Naive B cell (primary cell): Measurements from ENCODE around the gene DPM3. TPM values are rescaled to one million over a fixed set of nuclear protein-coding genes. Genes with fewer than 3 reads are reported as not detected.
"Not testable (repeated sequence)": the region's sequence is repeated elsewhere in the genome, so short reads cannot be mapped to it uniquely, and the experiment has no call there.

Experiments used
- ATAC-seq, 2 donors: fragments of 150-1000 bp; cut with Tn5 transposase; 2 replicates each; pipeline ENCODE4 v1.10.0; 2021; ENCODE audit warnings: low read depth in 2 of 2, mild to moderate bottlenecking in 2 of 2, moderate library complexity in 2 of 2
- DNase-seq: peaks from one replicate; pipeline ENCODE4 v3.0.0; 2022
- H3K27ac Mint-ChIP-seq, 6 donors: one replicate each; pipeline ENCODE4 v1.8.0; 2020 to 2022; ENCODE audit warnings: mild to moderate bottlenecking in 6 of 6, mixed read lengths in 6 of 6, moderate library complexity in 5 of 6, inconsistent platforms in 2 of 6
- H3K27me3 Mint-ChIP-seq, 3 donors: one replicate each; pipeline ENCODE4 v1.8.0; 2021 to 2022; ENCODE audit warnings: mixed read lengths in 3 of 3, mild to moderate bottlenecking in 1 of 3
- H3K36me3 Mint-ChIP-seq, 2 donors: one replicate each; pipeline ENCODE4 v1.8.0; 2020 to 2022; ENCODE audit warnings: mixed read lengths in 2 of 2, inconsistent platforms in 1 of 2, mild to moderate bottlenecking in 1 of 2
- H3K4me1 Mint-ChIP-seq, 3 donors: one replicate each; pipeline ENCODE4 v1.8.0; 2020 to 2022; ENCODE audit warnings: mixed read lengths in 3 of 3, inconsistent platforms in 1 of 3, mild to moderate bottlenecking in 1 of 3, moderate library complexity in 1 of 3
- H3K4me3 Mint-ChIP-seq, 8 donors: one replicate each; pipeline ENCODE4 v1.8.0; 2020 to 2022; ENCODE audit warnings: mild to moderate bottlenecking in 8 of 8, mixed read lengths in 8 of 8, moderate library complexity in 8 of 8, inconsistent platforms in 2 of 8
- H3K9me3 Mint-ChIP-seq, 7 donors: one replicate each; pipeline ENCODE4 v1.8.0; 2020 to 2022; ENCODE audit warnings: mixed read lengths in 7 of 7, mild to moderate bottlenecking in 5 of 7, inconsistent platforms in 2 of 7, moderate library complexity in 1 of 7
- polyA plus RNA-seq, 6 donors: library from polyadenylated mRNA; unstranded; fragments of 300-500 nt; fragmentation: Illumina TruSeq; gene quantifications; one replicate each; pipeline ENCODE4 v1.2.3, GENCODE V29; 2021; ENCODE audit warnings: low read depth in 6 of 6

Gene DPM3
- polyA plus RNA-seq, 6 donors from 2014 or later: 77.4 to 100 (median 90.5) TPM

DNA sequence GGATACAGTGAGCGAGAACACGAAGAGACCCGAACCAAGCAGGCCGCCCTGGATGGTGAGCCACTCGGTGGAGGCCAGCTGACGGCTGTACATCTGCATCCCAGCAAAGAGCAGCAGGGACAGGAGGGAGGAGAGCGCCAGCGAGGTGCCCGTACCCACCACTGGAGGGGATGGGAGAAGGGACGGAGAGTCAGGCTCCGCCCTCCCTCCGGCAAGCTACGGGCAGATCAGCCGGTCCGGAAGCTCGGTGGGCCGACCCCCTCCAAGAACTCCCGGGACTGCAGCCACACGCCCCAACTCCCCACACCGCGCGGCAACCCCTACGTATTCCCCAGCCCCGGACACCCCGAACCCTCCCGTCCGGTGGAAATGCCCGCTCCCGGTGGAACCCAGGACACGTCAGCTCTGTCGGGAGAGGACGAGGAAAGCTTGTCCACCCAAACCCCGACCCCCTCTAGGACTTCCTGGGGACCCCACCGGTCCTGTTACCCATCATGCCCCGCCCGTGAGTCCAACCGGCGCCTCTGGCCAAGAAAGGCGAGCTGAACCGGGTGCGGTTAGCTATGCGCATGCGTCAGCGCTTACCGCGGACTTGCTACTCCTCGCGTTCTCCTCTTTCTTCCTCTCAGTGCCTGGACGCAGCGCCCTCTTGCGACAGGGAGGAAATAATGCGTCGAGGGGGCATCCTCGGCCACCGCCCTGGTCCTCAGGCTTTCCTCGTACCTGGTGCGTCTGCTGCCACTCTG, 32.6 kb upstream of the DPM3 start, which contains the start of gene KRTCAP2:
Gene KRTCAP2, minus strand, starts transcription at position 573 of the 746 bp plus-strand sequence. Its CDS starts 80 bp downstream, at position 493.
- Mint-ChIP-seq H3K27ac (peak within 1 kb of the TSS; percentile 96 to 99 (median 98)), H3K27me3 (no peaks in the 10 kb centered on the region), H3K36me3 (peaks cover 5 to 9% of the 10 kb centered on the region in 2 donors), H3K4me1 (peaks cover 42 to 47% (median 42%) of the 10 kb centered on the region in 3 donors), H3K9me3 (no peaks in the 10 kb centered on the region), H3K4me3 (peak within 1 kb of the TSS; percentile 88 to 100 (median 98))
- ATAC-seq (peak; percentile 78), DNase-seq (peak; percentile 91)

DNA sequence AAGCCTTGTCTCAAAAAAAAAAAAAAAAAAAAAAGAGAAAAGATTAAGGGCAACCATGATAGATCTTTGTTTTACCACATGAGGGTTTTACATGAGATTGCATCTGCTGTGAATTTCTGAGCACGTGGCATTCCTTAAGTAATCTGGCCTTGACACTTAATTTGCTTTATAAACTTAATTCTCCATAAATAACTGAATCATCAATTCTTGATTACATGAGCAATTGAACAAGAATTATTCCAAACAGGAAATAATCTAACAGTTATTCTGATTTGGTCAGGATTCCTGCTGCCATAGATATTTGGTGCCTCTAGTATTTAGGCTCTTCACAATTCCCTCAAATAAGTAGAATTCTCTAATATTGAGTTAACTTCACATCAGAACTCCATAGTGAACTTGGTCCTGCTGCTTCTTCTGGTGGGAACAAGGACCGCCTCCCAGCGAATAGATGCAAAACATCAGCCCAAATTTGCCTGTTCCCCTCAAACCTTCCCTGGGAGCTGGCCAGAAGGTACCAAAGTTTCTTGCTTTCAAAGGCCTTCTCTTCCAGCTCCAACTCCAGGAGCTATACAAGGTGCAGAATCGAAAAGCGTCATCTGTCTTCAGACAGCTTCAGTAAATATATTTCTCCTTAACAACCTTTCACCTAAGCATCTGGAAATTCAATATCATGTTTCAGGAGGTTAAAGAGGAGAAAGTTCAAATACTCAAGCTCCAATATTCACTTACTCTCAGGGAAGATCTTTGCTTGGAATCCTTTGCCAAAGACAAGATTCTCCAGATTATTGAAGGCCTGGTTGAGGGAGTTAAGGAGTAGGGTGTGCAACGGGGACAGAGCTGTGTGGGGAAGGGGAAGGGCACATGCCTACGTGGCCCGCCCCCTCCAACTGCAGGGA, 31.8 kb upstream of the DPM3 start:
- Mint-ChIP-seq H3K36me3 (peaks cover 5 to 9% of the 10 kb centered on the region in 2 donors), H3K4me3 (peak overlapping the region; percentile 88 to 100 (median 98)), H3K4me1 (peaks cover 49 to 53% (median 51%) of the 10 kb centered on the region in 3 donors), H3K27ac (peak overlapping the region; percentile 94 to 99 (median 98)), H3K9me3 (no peaks in the 10 kb centered on the region), H3K27me3 (no peaks in the 10 kb centered on the region)
- DNase-seq: no peak
- ATAC-seq: peak; percentile 23 to 26

DNA sequence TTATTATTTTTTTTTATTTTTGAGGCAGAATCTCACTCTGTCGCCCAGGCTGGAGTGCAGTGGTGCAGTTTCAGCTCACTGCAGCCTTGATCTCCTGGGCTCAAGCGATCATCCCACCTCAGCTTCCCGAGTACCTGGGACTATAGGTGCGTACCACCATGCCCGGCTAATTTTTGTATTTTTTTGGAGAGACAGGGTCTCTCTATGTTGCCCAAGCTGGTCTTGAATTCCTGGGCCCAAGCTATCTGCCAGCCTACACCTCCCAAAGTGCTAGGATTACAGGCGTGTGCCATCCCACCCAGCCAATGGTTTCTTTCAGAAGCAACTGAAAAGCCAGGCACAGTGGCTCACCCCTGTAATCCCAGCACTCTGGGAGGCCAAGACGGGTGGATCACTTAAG, 30.5 kb upstream of the DPM3 start:
- Mint-ChIP-seq H3K36me3 (peaks cover 5 to 9% of the 10 kb centered on the region in 2 donors), H3K27ac (peak overlapping the region in 1 of 6 donors; percentile 19), H3K4me3 (peak overlapping the region in 3 of 8 donors; percentile 88 to 100 (median 99)), H3K27me3 (no peaks in the 10 kb centered on the region), H3K4me1 (peaks cover 49 to 53% (median 49%) of the 10 kb centered on the region in 3 donors), H3K9me3 (no peaks in the 10 kb centered on the region)
- DNase-seq (no peak), ATAC-seq (no peak)

DNA sequence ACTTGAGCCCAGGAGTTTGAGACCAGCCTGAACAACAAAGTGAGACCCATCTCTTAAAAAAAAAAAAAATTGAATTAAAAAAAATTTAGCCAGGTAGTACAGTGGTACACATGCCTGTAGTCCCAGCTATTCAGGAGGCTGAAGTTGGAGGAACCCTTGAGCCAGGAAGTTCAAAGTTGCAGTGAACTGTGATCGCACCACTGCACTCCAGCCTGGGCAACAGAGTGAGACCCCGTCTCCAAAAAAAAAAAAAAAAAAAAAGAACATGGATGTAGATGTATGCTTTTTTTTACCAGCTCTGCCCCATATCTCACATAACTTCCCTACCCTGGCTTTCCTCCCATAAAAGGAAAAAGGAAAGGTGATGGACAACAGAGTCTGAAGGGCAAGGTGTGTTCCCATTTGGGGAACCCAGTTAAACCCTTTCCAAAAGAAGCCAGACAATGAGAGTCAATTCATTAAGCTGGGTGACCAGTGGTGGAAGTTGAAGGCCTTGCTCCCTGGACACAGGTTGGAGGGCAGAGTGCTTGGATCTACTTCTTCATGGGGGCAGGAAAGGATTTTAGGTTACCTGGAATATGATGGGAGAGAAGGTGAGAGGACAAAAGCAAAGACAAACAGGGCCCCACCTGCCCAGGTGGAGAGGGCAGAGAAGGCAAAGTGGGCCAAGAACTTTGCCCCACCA, 29.9 kb upstream of the DPM3 start:
- peaks cover 5 to 9% of the 10 kb centered on the region in 2 donors for H3K36me3 Mint-ChIP-seq
- peak overlapping the region in 4 of 8 donors; percentile 10 to 63 (median 30) for H3K4me3 Mint-ChIP-seq

DNA sequence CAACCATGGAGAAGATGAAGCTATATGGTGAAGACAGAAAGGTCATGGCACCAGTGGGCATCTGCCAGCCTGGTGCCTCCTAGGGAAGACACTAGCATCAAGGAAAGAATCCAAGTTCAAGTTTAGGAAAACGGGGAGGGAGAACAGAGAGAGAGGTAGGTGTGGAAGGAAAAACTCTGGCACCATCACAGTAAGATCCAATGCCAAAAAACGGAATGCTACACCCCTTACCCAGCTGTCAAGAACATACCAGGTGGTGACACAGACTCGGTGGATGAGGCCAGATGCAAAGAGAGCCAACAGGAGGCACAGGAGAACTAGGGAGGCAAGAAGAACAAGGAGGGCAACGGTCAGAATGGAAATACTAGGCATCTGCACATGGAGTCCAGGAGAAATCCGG, 29.2 kb upstream of the DPM3 start:
- DNase-seq (no peak), ATAC-seq (no peak)
- peaks cover 44 to 50% (median 44%) of the 10 kb centered on the region in 3 donors for H3K4me1 Mint-ChIP-seq
- H3K9me3 Mint-ChIP-seq: no peaks in the 10 kb centered on the region
- peak overlapping the region in 2 of 8 donors; percentile 41 to 44 for H3K4me3 Mint-ChIP-seq
- peaks cover 5 to 9% of the 10 kb centered on the region in 2 donors for H3K36me3 Mint-ChIP-seq
- no peaks in the 10 kb centered on the region for H3K27me3 Mint-ChIP-seq
- H3K27ac Mint-ChIP-seq: peak overlapping the region in 1 of 6 donors; percentile 8

More for the DNA sequence above, 29.9 kb upstream of the DPM3 start:
- peak overlapping the region in 1 of 6 donors; percentile 42 for H3K27ac Mint-ChIP-seq
- no peaks in the 10 kb centered on the region for H3K27me3 Mint-ChIP-seq
- ATAC-seq: no peak
- no peak for DNase-seq
- H3K4me1 Mint-ChIP-seq: peaks cover 49 to 56% (median 49%) of the 10 kb centered on the region in 3 donors
- H3K9me3 Mint-ChIP-seq: no peaks in the 10 kb centered on the region

DNA sequence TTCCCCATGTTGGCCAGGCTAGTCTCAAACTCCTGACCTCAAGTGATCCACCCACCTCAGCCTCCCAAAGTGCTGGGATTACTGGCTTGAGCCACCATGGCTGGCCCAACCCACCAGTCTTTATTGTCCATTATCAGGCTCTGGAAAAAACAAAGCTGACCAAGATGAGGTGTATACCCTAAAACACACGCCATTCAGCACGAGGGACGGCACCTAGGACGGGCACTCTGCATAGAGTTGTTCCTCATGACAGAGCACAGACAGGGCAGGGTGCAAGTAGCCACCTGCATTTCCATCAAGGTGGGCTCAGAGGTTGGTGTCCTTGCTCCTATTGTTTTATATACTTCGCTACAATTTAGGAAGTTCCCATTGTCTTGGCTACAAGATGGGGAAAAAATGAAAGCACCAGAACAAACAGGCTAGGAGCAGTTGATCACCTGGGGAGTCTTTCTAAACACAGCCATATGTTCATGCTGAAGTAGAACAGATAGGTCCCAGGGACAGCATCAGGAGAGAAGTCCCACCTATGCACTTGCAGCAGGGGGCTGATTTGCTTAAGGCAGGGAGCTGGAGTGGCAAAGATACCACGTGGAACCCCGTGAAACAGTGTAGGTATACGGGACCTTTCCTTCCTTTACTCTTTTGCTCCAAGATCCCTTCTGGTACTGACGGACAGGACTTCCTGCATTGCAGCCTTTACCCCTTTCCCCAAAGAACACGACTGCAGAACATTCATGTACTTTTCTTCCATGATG, 28.3 kb upstream of the DPM3 start:
- Mint-ChIP-seq H3K27ac (peak overlapping the region in 1 of 6 donors; percentile 34), H3K36me3 (peaks cover 5 to 9% of the 10 kb centered on the region in 2 donors), H3K27me3 (no peaks in the 10 kb centered on the region), H3K4me3 (peak overlapping the region in 2 of 8 donors; percentile 41 to 44), H3K9me3 (peaks cover 0 to 2% (median 0%) of the 10 kb centered on the region in 7 donors), H3K4me1 (peaks cover 34 to 45% (median 35%) of the 10 kb centered on the region in 3 donors)
- ATAC-seq: no peak
- DNase-seq: no peak

DNA sequence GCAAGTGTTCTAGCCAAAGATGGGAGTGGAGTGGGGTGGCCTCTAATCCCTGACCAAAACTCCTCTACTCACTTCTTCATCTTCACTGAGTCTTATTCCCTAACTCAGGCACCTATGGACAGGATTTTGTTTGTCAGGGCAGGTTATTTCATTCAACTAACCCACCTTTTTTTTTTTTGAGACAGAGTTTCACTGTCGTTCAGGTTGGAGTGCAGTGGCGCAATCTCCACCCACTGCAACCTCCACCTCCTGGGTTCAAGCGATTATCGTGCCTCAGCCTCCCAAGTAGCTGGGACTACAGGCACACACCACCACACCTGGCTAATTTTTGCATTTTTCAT, 27.7 kb upstream of the DPM3 start:
- not testable (repeated sequence) for H3K27me3 Mint-ChIP-seq, H3K36me3 Mint-ChIP-seq, ATAC-seq, DNase-seq, H3K9me3 Mint-ChIP-seq
- H3K4me3 Mint-ChIP-seq: peak overlapping the region; percentile 72 to 90 (median 86)
- H3K27ac Mint-ChIP-seq: peak overlapping the region in 1 of 6 donors; percentile 88
- H3K4me1 Mint-ChIP-seq: peaks cover 29 to 39% (median 30%) of the 10 kb centered on the region in 3 donors

DNA sequence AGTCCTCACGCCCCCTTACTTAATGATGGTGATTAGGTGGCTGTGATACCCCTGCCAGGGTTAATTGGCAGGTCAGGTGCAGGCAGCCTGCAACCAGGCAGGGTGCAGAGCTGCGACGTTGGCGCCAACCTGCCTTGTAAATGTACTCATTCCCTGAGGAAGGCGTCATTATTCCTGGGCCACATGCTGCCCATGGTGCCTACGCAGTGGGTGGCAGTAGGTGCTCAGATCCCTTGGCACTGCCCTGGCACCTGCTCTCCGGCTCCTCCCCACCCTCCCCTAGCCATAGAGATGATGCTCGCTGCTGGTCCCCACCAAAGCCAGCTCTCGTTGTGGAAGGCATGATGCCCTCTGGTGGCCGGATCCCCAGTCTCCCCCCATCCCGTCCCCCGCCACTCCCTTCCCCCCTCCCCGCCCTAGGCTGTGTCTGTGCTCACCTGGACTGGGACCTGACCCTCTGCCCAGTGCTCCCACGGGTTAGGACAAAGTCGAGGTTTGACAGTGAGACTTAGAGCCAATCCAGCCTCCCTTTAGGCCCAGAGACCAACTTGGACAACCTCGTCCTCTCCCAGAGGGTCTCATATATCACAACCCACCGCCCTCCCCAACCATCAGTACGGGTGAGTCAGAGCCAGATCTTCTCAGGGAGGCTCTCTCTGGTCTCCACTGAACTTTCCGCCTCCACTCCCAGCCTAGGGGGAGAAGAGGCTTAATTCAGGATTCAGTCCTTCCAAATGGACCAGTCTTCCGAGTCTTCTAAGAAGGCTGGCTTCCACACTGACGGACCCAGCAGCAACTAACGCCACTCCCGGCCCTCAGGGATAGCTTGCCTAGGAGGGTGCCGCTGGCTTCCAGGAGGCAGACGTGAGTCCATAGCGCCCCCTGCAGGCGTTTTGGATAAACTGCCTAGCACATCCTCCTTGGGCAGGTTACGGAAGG, 27.1 kb upstream of the DPM3 start:
- H3K9me3 Mint-ChIP-seq: peaks cover 0 to 2% (median 0%) of the 10 kb centered on the region in 7 donors
- no peaks in the 10 kb centered on the region for H3K27me3 Mint-ChIP-seq
- H3K27ac Mint-ChIP-seq: peak overlapping the region; percentile 64 to 97 (median 91)

DNA sequence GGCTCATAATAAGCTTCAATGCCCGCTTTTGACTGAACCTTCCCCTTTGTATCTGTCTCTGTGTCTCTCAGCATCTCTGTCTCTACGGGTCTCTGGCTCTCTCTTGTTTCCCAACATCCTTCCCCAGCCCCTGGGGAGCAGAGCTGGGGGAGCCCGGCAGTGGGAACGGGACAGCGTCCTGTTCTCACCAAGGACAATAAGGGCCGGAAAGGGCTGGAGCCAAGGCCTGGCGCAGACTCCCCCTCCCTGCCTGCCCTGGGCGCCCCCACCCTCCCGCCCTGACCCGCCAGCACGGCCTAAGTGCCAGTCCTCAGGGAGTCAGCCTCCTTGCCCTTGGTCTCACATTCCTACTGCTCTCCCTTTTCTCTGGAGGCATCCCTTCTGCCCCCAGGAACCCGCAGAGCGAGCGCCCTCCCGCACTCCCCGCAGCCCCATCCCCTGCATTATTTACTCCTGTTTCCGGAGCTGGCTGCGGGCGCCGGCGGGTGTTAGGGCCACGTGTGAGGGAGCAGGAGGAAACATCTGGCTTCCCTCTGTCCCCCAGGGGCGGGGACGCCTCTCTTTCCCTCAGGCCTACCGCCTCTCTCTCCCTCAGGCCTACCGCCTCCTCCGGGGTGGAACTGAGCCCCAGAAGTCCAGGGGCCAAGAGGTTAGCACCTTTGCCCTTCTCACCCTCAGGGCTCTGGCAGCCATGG, 26.3 kb upstream of the DPM3 start:
- Mint-ChIP-seq H3K27me3 (no peaks in the 10 kb centered on the region), H3K27ac (peak overlapping the region in 4 of 6 donors; percentile 54 to 94 (median 72)), H3K36me3 (peaks cover 5 to 9% of the 10 kb centered on the region in 2 donors), H3K9me3 (peaks cover 0 to 2% (median 0%) of the 10 kb centered on the region in 7 donors), H3K4me3 (peak overlapping the region; percentile 72 to 90 (median 86)), H3K4me1 (peaks cover 16 to 26% (median 21%) of the 10 kb centered on the region in 3 donors)
- DNase-seq (no peak), ATAC-seq (peak; percentile 4 to 6)

More for the DNA sequence above, 27.1 kb upstream of the DPM3 start:
- H3K4me1 Mint-ChIP-seq: peaks cover 23 to 34% (median 26%) of the 10 kb centered on the region in 3 donors
- H3K4me3 Mint-ChIP-seq: peak overlapping the region; percentile 72 to 90 (median 86)
- peak; percentile 84 for DNase-seq
- H3K36me3 Mint-ChIP-seq: peaks cover 5 to 9% of the 10 kb centered on the region in 2 donors
- peak; percentile 85 for ATAC-seq

DNA sequence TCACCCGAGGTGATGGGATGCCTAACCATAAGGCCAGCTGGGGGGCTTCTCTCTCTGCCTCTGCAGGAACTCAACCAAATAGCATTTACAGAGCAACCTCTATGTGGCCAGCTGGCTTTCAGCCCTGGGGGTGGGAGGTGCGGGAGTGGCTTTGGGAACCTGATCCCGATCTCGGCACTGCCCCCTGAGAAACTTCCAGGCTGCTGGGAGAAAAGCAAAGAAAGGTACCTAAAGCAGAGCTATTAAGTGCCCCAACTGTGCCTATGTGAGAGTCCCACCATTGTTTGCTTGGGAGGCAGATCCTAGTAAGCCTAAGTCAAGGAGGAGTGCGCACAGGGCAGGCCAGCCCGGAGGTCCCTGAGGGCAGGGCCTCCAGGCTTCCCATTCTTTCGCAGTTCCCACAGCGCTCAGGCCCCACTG, 25.7 kb upstream of the DPM3 start:
- peak overlapping the region in 3 of 8 donors; percentile 12 to 29 (median 15) for H3K4me3 Mint-ChIP-seq
- H3K4me1 Mint-ChIP-seq: peaks cover 16 to 24% (median 21%) of the 10 kb centered on the region in 3 donors
- peaks cover 0 to 2% (median 0%) of the 10 kb centered on the region in 7 donors for H3K9me3 Mint-ChIP-seq
- ATAC-seq (no peak), DNase-seq (no peak)
- H3K27me3 Mint-ChIP-seq: no peaks in the 10 kb centered on the region
- H3K27ac Mint-ChIP-seq: peak overlapping the region in 1 of 6 donors; percentile 79
- H3K36me3 Mint-ChIP-seq: peaks cover 5 to 9% of the 10 kb centered on the region in 2 donors

DNA sequence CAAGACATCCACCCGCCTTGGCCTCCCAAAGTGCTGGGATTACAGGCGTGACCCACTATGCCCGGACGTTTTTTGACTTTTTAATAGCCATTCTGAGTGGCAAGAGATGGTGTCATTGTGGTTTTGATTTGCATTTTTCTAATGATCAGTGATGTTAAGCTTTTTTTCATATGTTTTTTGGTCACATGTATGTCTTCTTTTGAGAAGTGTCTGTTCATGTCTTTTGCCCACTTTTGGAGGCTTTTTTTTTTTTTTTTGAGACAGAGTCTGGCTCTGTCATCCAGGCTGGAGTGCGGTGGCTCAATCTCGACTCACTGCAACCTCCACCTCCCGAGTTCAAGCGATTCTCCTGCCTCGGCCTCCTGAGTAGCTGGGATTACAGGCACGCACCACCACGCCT, 24.3 kb upstream of the DPM3 start:
- DNase-seq, ATAC-seq, H3K4me3 Mint-ChIP-seq, H3K9me3 Mint-ChIP-seq, H3K36me3 Mint-ChIP-seq, H3K27me3 Mint-ChIP-seq: not testable (repeated sequence)
- Mint-ChIP-seq H3K27ac (peak overlapping the region in 1 of 6 donors; percentile 28), H3K4me1 (peaks cover 16 to 21% (median 20%) of the 10 kb centered on the region in 3 donors)
